ENCODE data around the gene NAP1L5. TPM values are rescaled to one million over a fixed set of nuclear protein-coding genes. Genes with fewer than 3 reads are reported as not detected.

The NAP1L5 gene
- total and polyA plus RNA-seq, 2 of the 13 experiments (the other 11 are each of a cell fraction or from before 2014, with no cell fraction given) = 1.3 to 1.6 TPM

DNA sequence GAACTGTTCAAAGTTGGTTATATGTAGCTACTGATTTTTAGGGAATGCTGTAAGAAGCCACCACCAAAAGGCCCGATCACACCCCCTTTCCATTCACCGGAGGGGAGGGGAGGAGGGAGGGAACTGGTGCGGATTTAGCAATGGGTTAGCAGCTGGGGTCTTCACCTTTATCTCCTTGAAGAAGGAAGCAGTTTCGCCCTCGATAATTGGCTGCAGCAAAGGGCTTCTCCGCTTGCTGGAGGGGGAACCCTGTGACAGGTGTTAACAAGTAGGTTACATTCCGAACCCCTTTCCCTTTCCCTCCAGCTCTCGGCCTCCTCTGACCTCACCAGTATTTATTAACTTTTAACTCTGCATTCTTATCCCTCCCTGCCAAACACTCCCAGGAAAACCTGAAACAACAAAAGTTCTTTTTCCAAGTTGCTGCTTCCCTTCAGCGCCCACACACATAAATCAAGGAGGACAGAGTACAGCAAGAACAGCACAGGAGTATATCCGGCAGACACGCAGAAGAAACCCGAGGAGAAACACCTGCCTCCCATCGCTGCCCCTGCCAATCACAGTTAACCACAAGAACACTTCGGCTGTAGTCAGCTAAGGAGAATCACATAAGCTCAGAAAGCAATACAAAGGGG lies 39.8 kb upstream of the NAP1L5 start:
- WGBS (ENCODE audit: low lambda C conversion rate) = 90% methylated on average over 14 of the region's 14 CpGs
- Histone ChIP-seq H3K27me3 (ENCODE audit: control insufficient read depth in 1 of 2, insufficient read depth in 2 of 2, low read length in 2 of 2) (no peaks in the 10 kb centered on the region), H3K4me1 (ENCODE audit: insufficient read depth, low read length) (no peaks in the 10 kb centered on the region), H4K20me1 (ENCODE audit: insufficient read depth, low read length) (no peaks in the 10 kb centered on the region), H2AFZ (ENCODE audit: low read length) (no peak overlapping the region), H3K4me2 (ENCODE audit: low read depth, low read length) (no peak overlapping the region), H3K9me3 (ENCODE audit: low read length) (no peaks in the 10 kb centered on the region), H3K79me2 (ENCODE audit: insufficient read depth, low read length) (no peaks in the 10 kb centered on the region), H3K36me3 (replicated peaks in 1 of 2; ENCODE audit: control insufficient read depth in 1 of 2, insufficient read depth in 2 of 2, low read length in 2 of 2) (peaks cover 11 to 55% of the 10 kb centered on the region in 2 experiments), H3K27ac (ENCODE audit: extremely low read length, insufficient read depth, low read length) (no peak overlapping the region), H3K9ac (ENCODE audit: insufficient read depth, low read depth, low read length) (no peak overlapping the region), H3K4me3 (replicated peaks in 1 of 3; ENCODE audit: insufficient read depth in 1 of 3, low read depth in 2 of 3, low read length in 3 of 3) (no peak overlapping the region)
- in situ Hi-C loops (cut with HindIII; ENCODE audit: extremely low pct_ligation_motif_present, low pct_unique_long_range_greater_than_20kb) = no loop called here
- ChIA-PET CTCF (ENCODE audit: low intra/inter-chr PET ratio, low total read pairs) (no interaction called here), POLR2A (no interaction called here)
- no peak for FAIRE-seq
- intact Hi-C loops (cut with micrococcal nuclease; ENCODE audit: unreplicated experiment) = no loop called here
- no TSS peak for BruUV-seq (replicated peaks)
- TF ChIP-seq, protein P1, sequence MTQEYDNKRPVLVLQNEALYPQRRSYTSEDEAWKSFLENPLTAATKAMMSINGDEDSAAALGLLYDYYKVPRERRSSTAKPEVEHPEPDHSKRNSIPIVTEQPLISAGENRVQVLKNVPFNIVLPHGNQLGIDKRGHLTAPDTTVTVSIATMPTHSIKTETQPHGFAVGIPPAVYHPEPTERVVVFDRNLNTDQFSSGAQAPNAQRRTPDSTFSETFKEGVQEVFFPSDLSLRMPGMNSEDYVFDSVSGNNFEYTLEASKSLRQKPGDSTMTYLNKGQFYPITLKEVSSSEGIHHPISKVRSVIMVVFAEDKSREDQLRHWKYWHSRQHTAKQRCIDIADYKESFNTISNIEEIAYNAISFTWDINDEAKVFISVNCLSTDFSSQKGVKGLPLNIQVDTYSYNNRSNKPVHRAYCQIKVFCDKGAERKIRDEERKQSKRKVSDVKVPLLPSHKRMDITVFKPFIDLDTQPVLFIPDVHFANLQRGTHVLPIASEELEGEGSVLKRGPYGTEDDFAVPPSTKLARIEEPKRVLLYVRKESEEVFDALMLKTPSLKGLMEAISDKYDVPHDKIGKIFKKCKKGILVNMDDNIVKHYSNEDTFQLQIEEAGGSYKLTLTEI (CRISPR knock-in tag; conservative IDR thresholded peaks at IDR 0.05) = no peak
- TF ChIP-seq DNMT3B (CRISPR knock-in tag; conservative IDR thresholded peaks at IDR 0.05) = no peak
- no peak for TF ChIP-seq BORCS8-MEF2B (CRISPR knock-in tag; IDR thresholded peaks at IDR 0.05)
- TF ChIP-seq, protein P2, sequence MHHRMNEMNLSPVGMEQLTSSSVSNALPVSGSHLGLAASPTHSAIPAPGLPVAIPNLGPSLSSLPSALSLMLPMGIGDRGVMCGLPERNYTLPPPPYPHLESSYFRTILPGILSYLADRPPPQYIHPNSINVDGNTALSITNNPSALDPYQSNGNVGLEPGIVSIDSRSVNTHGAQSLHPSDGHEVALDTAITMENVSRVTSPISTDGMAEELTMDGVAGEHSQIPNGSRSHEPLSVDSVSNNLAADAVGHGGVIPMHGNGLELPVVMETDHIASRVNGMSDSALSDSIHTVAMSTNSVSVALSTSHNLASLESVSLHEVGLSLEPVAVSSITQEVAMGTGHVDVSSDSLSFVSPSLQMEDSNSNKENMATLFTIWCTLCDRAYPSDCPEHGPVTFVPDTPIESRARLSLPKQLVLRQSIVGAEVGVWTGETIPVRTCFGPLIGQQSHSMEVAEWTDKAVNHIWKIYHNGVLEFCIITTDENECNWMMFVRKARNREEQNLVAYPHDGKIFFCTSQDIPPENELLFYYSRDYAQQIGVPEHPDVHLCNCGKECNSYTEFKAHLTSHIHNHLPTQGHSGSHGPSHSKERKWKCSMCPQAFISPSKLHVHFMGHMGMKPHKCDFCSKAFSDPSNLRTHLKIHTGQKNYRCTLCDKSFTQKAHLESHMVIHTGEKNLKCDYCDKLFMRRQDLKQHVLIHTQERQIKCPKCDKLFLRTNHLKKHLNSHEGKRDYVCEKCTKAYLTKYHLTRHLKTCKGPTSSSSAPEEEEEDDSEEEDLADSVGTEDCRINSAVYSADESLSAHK (CRISPR knock-in tag; IDR thresholded peaks at IDR 0.05; ENCODE audit: borderline replicate concordance) = no peak
- no peak for TF ChIP-seq ZNF572 (CRISPR knock-in tag; IDR thresholded peaks at IDR 0.05)
- TF ChIP-seq, protein P3, sequence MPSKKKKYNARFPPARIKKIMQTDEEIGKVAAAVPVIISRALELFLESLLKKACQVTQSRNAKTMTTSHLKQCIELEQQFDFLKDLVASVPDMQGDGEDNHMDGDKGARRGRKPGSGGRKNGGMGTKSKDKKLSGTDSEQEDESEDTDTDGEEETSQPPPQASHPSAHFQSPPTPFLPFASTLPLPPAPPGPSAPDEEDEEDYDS (CRISPR knock-in tag; IDR thresholded peaks at IDR 0.05) = no peak
- no peak for TF ChIP-seq KLF13 (CRISPR knock-in tag; IDR thresholded peaks at IDR 0.05)
- TF ChIP-seq, protein P4, sequence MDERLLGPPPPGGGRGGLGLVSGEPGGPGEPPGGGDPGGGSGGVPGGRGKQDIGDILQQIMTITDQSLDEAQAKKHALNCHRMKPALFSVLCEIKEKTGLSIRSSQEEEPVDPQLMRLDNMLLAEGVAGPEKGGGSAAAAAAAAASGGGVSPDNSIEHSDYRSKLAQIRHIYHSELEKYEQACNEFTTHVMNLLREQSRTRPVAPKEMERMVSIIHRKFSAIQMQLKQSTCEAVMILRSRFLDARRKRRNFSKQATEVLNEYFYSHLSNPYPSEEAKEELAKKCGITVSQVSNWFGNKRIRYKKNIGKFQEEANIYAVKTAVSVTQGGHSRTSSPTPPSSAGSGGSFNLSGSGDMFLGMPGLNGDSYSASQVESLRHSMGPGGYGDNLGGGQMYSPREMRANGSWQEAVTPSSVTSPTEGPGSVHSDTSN (CRISPR knock-in tag; IDR thresholded peaks at IDR 0.05) = no peak
- TF ChIP-seq, protein P5, sequence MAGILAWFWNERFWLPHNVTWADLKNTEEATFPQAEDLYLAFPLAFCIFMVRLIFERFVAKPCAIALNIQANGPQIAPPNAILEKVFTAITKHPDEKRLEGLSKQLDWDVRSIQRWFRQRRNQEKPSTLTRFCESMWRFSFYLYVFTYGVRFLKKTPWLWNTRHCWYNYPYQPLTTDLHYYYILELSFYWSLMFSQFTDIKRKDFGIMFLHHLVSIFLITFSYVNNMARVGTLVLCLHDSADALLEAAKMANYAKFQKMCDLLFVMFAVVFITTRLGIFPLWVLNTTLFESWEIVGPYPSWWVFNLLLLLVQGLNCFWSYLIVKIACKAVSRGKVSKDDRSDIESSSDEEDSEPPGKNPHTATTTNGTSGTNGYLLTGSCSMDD (CRISPR knock-in tag; IDR thresholded peaks at IDR 0.05) = no peak
- TF ChIP-seq NR3C1 (CRISPR knock-in tag; IDR thresholded peaks at IDR 0.05) = no peak
- TF ChIP-seq HNRNPUL1 (IDR thresholded peaks at IDR 0.05; ENCODE audit: low read depth, low read length) = no peak
- ATAC-seq = no peak
- no peak for DNase-seq (ENCODE audit: low spot score)

All from HepG2 (cell line).